ENCODE measurements around the gene PTPRM. TPM values are rescaled to one million over a fixed set of nuclear protein-coding genes. Genes with fewer than 3 reads are reported as not detected.

PTPRM gene
- polyA plus RNA-seq, 1 donor from 2014 or later: 126 TPM

DNA sequence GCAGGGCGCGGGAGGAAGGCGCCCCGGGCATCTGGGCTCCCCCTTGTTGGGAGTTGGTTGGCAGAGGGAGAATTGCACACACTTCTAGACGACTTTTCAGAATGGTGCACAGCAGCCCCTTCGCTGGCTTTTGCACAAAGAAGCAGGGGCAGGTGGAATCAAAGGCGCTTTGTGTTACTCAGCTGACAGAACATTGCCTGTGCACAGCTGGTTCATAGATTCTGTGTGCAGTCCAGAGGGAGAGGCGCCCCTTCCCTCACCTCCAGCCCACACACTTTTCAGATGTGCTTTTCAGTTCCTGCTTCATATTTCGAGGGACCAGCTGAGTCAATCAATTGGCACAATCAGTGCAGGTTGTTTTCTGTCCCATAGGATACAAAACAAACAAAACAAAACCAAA lies 693.7 kb downstream of the PTPRM start:
- Histone ChIP-seq H4K20me1 (ENCODE audit: insufficient read depth) (no peaks in the 10 kb centered on the region), H3K9ac (ENCODE audit: low read length) (no peak overlapping the region), H3K9me3 (ENCODE audit: low read length) (no peaks in the 10 kb centered on the region), H3K27me3 (ENCODE audit: insufficient read depth, low read depth, low read length) (no peaks in the 10 kb centered on the region), H3K27ac (ENCODE audit: low read length) (no peak overlapping the region), H3F3A (ENCODE audit: insufficient read depth, low read length, poor library complexity, severe bottlenecking) (no peaks in the 10 kb centered on the region), H3K4me3 (ENCODE audit: low read length) (no peak overlapping the region), H3K79me2 (replicated peaks; ENCODE audit: insufficient read depth, low read length) (no peaks in the 10 kb centered on the region), H3K4me2 (ENCODE audit: low read length) (no peak overlapping the region), H3K9me2 (ENCODE audit: insufficient read depth, low read length) (no peaks in the 10 kb centered on the region), H2AFZ (ENCODE audit: low read depth, low read length) (no peak overlapping the region), H3K36me3 (ENCODE audit: insufficient read depth, low read length) (no peaks in the 10 kb centered on the region)
- TF ChIP-seq, protein P1, sequence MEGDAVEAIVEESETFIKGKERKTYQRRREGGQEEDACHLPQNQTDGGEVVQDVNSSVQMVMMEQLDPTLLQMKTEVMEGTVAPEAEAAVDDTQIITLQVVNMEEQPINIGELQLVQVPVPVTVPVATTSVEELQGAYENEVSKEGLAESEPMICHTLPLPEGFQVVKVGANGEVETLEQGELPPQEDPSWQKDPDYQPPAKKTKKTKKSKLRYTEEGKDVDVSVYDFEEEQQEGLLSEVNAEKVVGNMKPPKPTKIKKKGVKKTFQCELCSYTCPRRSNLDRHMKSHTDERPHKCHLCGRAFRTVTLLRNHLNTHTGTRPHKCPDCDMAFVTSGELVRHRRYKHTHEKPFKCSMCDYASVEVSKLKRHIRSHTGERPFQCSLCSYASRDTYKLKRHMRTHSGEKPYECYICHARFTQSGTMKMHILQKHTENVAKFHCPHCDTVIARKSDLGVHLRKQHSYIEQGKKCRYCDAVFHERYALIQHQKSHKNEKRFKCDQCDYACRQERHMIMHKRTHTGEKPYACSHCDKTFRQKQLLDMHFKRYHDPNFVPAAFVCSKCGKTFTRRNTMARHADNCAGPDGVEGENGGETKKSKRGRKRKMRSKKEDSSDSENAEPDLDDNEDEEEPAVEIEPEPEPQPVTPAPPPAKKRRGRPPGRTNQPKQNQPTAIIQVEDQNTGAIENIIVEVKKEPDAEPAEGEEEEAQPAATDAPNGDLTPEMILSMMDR (IDR thresholded peaks at IDR 0.05; ENCODE audit: poor library complexity, severe bottlenecking): no peak

DNA sequence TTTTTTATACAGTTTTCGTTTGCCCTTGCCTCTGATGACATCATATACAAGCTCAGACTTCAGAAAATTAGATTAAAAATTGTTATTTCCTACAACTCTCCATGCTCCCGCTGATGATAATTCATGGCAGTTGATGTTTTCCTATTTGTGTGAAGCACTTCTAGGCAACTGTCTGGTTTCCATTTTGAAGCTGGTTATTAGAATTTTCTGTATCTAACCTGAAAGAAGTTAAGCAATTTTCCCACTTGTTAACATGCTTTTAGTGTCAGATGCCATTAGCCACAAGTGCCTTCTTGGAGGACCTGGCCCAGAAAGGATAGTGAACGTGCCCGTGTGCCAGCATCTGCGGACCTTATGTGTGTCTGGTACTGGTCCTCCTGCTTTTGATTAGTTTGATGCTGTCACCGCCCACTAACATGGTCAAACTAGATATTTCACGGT lies 694.6 kb downstream of the PTPRM start:
- no peaks in the 10 kb centered on the region for H3K79me2 ChIP-seq (replicated peaks; ENCODE audit: insufficient read depth, low read length)
- H3K9me3 ChIP-seq (ENCODE audit: low read length): no peaks in the 10 kb centered on the region
- H4K20me1 ChIP-seq (ENCODE audit: insufficient read depth): no peaks in the 10 kb centered on the region

More for the DNA sequence above, 694.6 kb downstream of the PTPRM start:
- no peak overlapping the region for H3K4me3 ChIP-seq (ENCODE audit: low read length)
- H3K27ac ChIP-seq (ENCODE audit: low read length): no peak overlapping the region
- no peak overlapping the region for H3K4me2 ChIP-seq (ENCODE audit: low read length)
- no peaks in the 10 kb centered on the region for H3K27me3 ChIP-seq (ENCODE audit: insufficient read depth, low read depth, low read length)
- no peak overlapping the region for H3K9ac ChIP-seq (ENCODE audit: low read length)
- H3K9me2 ChIP-seq (ENCODE audit: insufficient read depth, low read length): no peaks in the 10 kb centered on the region
- no peaks in the 10 kb centered on the region for H3K36me3 ChIP-seq (ENCODE audit: insufficient read depth, low read length)
- no peak overlapping the region for H2AFZ ChIP-seq (ENCODE audit: low read depth, low read length)
- no peaks in the 10 kb centered on the region for H3F3A ChIP-seq (ENCODE audit: insufficient read depth, low read length, poor library complexity, severe bottlenecking)
- TF ChIP-seq EZH2 (IDR thresholded peaks at IDR 0.05; ENCODE audit: borderline replicate concordance, insufficient read depth, low read length, poor library complexity, severe bottlenecking) (no peak), MXI1 (conservative IDR thresholded peaks at IDR 0.05; ENCODE audit: poor library complexity, severe bottlenecking) (no peak), POLR2AphosphoS5 (IDR thresholded peaks at IDR 0.05) (no peak), SMC3 (conservative IDR thresholded peaks at IDR 0.05; ENCODE audit: poor library complexity) (no peak), TAF1 (IDR thresholded peaks at IDR 0.05; ENCODE audit: low read depth) (no peak)
- TF ChIP-seq, protein P2, sequence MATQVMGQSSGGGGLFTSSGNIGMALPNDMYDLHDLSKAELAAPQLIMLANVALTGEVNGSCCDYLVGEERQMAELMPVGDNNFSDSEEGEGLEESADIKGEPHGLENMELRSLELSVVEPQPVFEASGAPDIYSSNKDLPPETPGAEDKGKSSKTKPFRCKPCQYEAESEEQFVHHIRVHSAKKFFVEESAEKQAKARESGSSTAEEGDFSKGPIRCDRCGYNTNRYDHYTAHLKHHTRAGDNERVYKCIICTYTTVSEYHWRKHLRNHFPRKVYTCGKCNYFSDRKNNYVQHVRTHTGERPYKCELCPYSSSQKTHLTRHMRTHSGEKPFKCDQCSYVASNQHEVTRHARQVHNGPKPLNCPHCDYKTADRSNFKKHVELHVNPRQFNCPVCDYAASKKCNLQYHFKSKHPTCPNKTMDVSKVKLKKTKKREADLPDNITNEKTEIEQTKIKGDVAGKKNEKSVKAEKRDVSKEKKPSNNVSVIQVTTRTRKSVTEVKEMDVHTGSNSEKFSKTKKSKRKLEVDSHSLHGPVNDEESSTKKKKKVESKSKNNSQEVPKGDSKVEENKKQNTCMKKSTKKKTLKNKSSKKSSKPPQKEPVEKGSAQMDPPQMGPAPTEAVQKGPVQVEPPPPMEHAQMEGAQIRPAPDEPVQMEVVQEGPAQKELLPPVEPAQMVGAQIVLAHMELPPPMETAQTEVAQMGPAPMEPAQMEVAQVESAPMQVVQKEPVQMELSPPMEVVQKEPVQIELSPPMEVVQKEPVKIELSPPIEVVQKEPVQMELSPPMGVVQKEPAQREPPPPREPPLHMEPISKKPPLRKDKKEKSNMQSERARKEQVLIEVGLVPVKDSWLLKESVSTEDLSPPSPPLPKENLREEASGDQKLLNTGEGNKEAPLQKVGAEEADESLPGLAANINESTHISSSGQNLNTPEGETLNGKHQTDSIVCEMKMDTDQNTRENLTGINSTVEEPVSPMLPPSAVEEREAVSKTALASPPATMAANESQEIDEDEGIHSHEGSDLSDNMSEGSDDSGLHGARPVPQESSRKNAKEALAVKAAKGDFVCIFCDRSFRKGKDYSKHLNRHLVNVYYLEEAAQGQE (IDR thresholded peaks at IDR 0.05; ENCODE audit: borderline replicate concordance): no peak
- TF ChIP-seq, protein P1 (IDR thresholded peaks at IDR 0.05; ENCODE audit: poor library complexity, severe bottlenecking): no peak
